HEK293T (cell line): Measurements from ENCODE around the gene IQSEC1.
A peak's percentile ranks its signal among the peaks of the same experiment; 100 is the strongest.

ENCODE experiments used
- CTCF ChIA-PET: fragments of 350-600 bp; formaldehyde crosslinking; extraction: SDS; loops from one replicate; lab custom pipeline; 2021; ENCODE audit warnings: antibody characterized with exemption, inconsistent platforms; lab: Yijun Ruan, JAX
- POLR2A ChIA-PET: fragments of 350-600 bp; formaldehyde crosslinking; extraction: SDS; loops from one replicate; lab custom pipeline; 2020; ENCODE audit warnings: antibody characterized with exemption, inconsistent platforms; lab: Yijun Ruan, JAX
- DNase-seq: peaks from one replicate; pipeline ENCODE4 v3.0.0; 2012; ENCODE audit warnings: mixed read lengths; ENCODE audit errors: extremely low spot score
- ARNT ChIP-seq: fragments of 450-650 bp; IDR thresholded peaks from 2 replicates; pipeline ENCODE4 v1.6.1; 2017; ENCODE audit warnings: mild to moderate bottlenecking
- BHLHE40 ChIP-seq: fragments of 450-650 bp; IDR thresholded peaks from 2 replicates; pipeline ENCODE4 v1.6.1; 2016; ENCODE audit warnings: mild to moderate bottlenecking, moderate library complexity, borderline replicate concordance
- CTBP1 ChIP-seq: fragments of 450-650 bp; IDR thresholded peaks from 2 replicates; pipeline ENCODE4 v1.6.1; 2016; ENCODE audit warnings: borderline replicate concordance
- ELF4 ChIP-seq: fragments of 450-650 bp; IDR thresholded peaks from 2 replicates; pipeline ENCODE4 v1.6.1; 2017; ENCODE audit warnings: antibody characterized with exemption
- FOXA1 ChIP-seq: fragments of 450-650 bp; IDR thresholded peaks from 2 replicates; pipeline ENCODE4 v1.6.1; 2016; ENCODE audit warnings: mild to moderate bottlenecking
- FOXK2 ChIP-seq: fragments of 450-650 bp; IDR thresholded peaks from 2 replicates; pipeline ENCODE4 v1.6.1; 2016; ENCODE audit warnings: mild to moderate bottlenecking
- FOXM1 ChIP-seq: fragments of 450-650 bp; IDR thresholded peaks from 2 replicates; pipeline ENCODE4 v1.6.1; 2017; ENCODE audit warnings: mild to moderate bottlenecking, borderline replicate concordance
- HDGF ChIP-seq: fragments of 450-650 bp; IDR thresholded peaks from 2 replicates; pipeline ENCODE4 v1.6.1; 2017; ENCODE audit warnings: antibody characterized with exemption, borderline replicate concordance
- L3MBTL2 ChIP-seq: fragments of 450-650 bp; conservative IDR thresholded peaks from 2 replicates; pipeline ENCODE4 v1.6.1; 2016; ENCODE audit warnings: mild to moderate bottlenecking
- LEF1 ChIP-seq: fragments of 450-650 bp; IDR thresholded peaks from 2 replicates; pipeline ENCODE4 v1.6.1; 2017; ENCODE audit warnings: mild to moderate bottlenecking, borderline replicate concordance
- NFRKB ChIP-seq: fragments of 450-650 bp; IDR thresholded peaks from 2 replicates; pipeline ENCODE4 v1.6.1; 2016; ENCODE audit warnings: mild to moderate bottlenecking, moderate library complexity
- SP1 ChIP-seq: fragments of 450-650 bp; IDR thresholded peaks from 2 replicates; pipeline ENCODE4 v1.6.1; 2017
- SUZ12 ChIP-seq: fragments of 450-650 bp; IDR thresholded peaks from 2 replicates; pipeline ENCODE4 v1.6.1; 2016; ENCODE audit warnings: mild to moderate bottlenecking
- TARDBP ChIP-seq: fragments of 450-650 bp; IDR thresholded peaks from 2 replicates; pipeline ENCODE4 v1.6.1; 2016
- ZNF384 ChIP-seq: fragments of 450-650 bp; IDR thresholded peaks from 2 replicates; pipeline ENCODE4 v1.6.1; 2016
- TF ChIP-seq, protein P1 (sequence below): fragments of 450-650 bp; IDR thresholded peaks from 2 replicates; pipeline ENCODE4 v1.6.1; 2016

Gene IQSEC1

DNA sequence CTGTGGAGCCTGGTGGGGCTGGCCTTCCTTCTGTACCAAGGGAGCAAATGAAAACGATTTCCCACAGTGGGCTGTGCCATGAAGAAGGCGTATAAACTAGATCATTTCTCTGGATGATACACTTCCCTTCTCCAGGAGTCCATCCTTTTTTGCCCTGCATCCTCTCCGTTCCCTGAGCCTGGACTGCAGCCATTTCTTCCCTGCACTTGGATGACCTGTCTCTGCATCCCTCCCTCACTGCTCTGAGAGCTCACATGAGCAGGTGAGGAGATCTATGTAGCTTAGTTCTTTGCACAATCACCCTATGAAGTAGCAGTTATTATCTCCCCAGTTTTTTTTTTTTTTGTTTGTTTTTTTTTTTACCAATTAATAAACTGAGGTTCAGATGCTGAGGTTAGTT is 46.7 kb downstream of the IQSEC1 start:
- ChIA-PET POLR2A (no interaction called here), CTCF (interaction anchor here (0.5 to 0.6 kb wide), 2 partner anchors 18 to 287 kb away, joined by 3 read pairs; no protein-coding TSS in a partner anchor)
- no peak for TF ChIP-seq ARNT
- TF ChIP-seq FOXK2, result no peak
- TF ChIP-seq FOXM1, result no peak
- TF ChIP-seq CTBP1, result no peak
- TF ChIP-seq FOXA1, result no peak
- no peak for TF ChIP-seq NFRKB
- TF ChIP-seq HDGF, result no peak
- TF ChIP-seq, protein P1, sequence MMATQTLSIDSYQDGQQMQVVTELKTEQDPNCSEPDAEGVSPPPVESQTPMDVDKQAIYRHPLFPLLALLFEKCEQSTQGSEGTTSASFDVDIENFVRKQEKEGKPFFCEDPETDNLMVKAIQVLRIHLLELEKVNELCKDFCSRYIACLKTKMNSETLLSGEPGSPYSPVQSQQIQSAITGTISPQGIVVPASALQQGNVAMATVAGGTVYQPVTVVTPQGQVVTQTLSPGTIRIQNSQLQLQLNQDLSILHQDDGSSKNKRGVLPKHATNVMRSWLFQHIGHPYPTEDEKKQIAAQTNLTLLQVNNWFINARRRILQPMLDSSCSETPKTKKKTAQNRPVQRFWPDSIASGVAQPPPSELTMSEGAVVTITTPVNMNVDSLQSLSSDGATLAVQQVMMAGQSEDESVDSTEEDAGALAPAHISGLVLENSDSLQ, result no peak
- TF ChIP-seq BHLHE40, result no peak
- TF ChIP-seq TARDBP, result no peak
- no peak for TF ChIP-seq L3MBTL2
- no peak for TF ChIP-seq LEF1
- TF ChIP-seq SUZ12, result no peak
- TF ChIP-seq SP1, result no peak
- TF ChIP-seq ELF4, result no peak
- TF ChIP-seq ZNF384, result no peak

GRCh38 chr3:13025778-13026518 is 47.3 kb downstream of the IQSEC1 start:
- POLR2A ChIA-PET, result no interaction called here
- DNase-seq, result no peak
- CTCF ChIA-PET, result interaction anchor here (0.5 kb wide), 1 partner anchor 287 kb away, joined by 3 read pairs; no protein-coding TSS in a partner anchor
- TF ChIP-seq ARNT, result no peak
- TF ChIP-seq FOXM1, result no peak
- TF ChIP-seq CTBP1, result no peak
- TF ChIP-seq LEF1, result no peak
- no peak for TF ChIP-seq TARDBP
- TF ChIP-seq FOXK2, result no peak
- TF ChIP-seq, protein P1, result no peak
- no peak for TF ChIP-seq FOXA1
- TF ChIP-seq NFRKB, result no peak
- no peak for TF ChIP-seq ZNF384
- TF ChIP-seq HDGF, result no peak
- TF ChIP-seq ELF4, result no peak
- TF ChIP-seq SUZ12, result no peak
- TF ChIP-seq BHLHE40, result no peak

More for the DNA sequence above, 46.7 kb downstream of the IQSEC1 start:
- no peak for DNase-seq

GRCh38 chr3:13025090-13025489 is 48.1 kb downstream of the IQSEC1 start:
- ChIA-PET CTCF (no interaction called here), POLR2A (no interaction called here)
- DNase-seq, result no peak
- TF ChIP-seq BHLHE40, result no peak
- TF ChIP-seq FOXA1, result no peak
- TF ChIP-seq ELF4, result no peak
- TF ChIP-seq ZNF384, result no peak

DNA sequence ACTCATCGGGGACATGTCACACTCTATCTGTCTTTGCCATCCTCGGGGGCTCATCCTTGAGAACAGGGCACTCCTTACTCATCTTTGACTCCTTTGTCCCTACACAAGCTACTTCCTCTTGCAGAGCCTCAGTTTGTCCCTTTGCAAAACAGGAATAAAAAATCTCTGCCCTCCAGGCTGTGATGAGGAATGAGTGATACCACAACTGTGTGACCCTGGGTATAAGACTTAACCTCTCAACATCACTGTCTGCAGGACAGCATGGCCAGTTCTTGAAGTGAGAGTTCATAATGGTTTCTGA is 48.5 kb downstream of the IQSEC1 start:
- CTCF ChIA-PET, result no interaction called here

DNA sequence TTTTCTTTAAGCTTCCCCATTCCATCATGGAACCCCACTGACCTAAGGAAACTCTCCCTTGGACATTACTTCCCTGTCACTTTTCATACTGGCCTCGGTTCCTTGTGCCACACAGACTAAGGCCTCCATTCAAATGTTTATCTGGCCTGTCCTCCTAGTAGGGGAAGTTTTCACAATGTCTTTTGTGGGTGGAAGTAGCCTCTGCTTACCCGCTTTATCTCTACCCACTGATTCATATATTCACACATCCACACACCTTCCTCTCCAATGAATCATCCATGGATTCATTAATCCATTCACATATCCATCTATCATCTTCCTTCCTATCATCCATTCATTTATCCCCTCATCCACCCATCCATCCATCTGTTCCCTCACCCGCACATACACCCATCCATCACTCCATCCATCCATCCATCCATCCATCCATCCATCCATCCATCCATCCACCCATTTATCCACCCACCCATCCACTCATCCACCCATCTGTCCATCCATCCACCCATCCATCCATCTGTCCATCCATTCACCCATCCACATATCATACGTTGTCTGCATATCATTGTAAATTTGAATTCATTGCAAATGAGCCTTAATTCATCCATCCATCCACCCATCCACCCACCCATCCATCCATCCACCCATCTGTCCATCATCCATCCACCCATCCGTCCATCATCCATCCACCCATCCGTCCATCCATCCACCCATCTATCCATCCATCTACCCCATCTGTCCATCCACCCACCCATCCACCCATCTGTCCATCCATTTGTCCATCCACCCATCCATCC is 49.1 kb downstream of the IQSEC1 start:
- ChIA-PET POLR2A (no interaction called here), CTCF (no interaction called here)
- TF ChIP-seq BHLHE40 (no peak), ARNT (no peak), SP1 (no peak), NFRKB (no peak), HDGF (no peak), LEF1 (no peak)
- TF ChIP-seq, protein P1, result peak; percentile 11; the same call in 1 of the 2 replicates
- DNase-seq, result no peak

More for the DNA sequence above, 48.5 kb downstream of the IQSEC1 start:
- no peak for DNase-seq
- TF ChIP-seq TARDBP, result no peak
- TF ChIP-seq ELF4, result no peak
- TF ChIP-seq NFRKB, result no peak
- TF ChIP-seq LEF1, result no peak
- TF ChIP-seq FOXA1, result no peak
- POLR2A ChIA-PET, result no interaction called here

DNA sequence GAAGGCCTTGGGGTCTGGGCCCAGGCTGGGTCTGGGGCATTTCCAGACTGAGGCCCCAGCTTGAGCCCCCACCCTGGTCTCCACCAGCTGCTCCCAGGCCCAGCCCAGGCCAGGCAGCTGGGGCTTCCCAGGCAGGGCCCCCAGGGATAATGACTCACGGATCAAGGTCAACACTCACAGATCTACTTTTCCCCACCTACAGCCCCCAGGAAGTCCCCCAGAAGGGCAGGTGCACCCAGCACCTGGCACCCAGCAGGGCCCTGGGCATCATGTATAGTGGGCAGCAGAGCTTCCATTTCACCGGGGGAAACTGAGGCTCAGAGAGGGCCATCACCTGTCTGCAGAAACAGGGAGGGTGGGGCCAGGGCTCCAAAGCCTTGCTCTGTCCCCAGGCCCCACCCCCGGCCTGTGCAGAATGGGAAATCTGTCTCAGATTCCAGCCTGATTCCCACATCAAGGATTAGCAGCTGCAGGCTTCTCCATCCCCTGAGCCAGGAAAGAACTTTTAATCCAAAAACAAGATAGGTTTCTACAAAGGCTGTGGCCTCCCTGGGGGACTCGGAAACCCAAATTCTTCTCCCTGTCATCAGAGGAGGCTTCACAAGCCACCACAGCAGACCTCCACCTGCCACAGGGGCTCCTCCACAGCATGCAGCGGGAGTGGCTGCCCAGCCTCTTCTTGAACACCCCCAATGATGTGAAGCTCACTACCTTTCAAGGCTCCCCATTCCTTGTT is 49.8 kb downstream of the IQSEC1 start:
- TF ChIP-seq ZNF384 (no peak), NFRKB (no peak), TARDBP (no peak), FOXA1 (no peak), SP1 (no peak), FOXM1 (no peak), CTBP1 (no peak), L3MBTL2 (no peak), FOXK2 (no peak), BHLHE40 (no peak), HDGF (no peak), LEF1 (no peak), SUZ12 (no peak)
- TF ChIP-seq, protein P1, result no peak
- CTCF ChIA-PET, result no interaction called here
- DNase-seq, result no peak
- POLR2A ChIA-PET, result interaction anchor here (0.8 kb wide), 1 partner anchor 19 kb away, joined by 3 read pairs; no protein-coding TSS in a partner anchor
